GM18861 (cell line): ENCODE data around the gene CTDSP2.
"Not testable (repeated sequence)": the region's sequence is repeated elsewhere in the genome, so short reads cannot be mapped to it uniquely, and the experiment has no call there.

Experiments
- ATAC-seq: cut with Tn5 transposase; IDR thresholded peaks from one replicate; pipeline ENCODE4 v1.9.1; 2021; ENCODE audit not compliant: unreplicated experiment

The CTDSP2 gene

DNA sequence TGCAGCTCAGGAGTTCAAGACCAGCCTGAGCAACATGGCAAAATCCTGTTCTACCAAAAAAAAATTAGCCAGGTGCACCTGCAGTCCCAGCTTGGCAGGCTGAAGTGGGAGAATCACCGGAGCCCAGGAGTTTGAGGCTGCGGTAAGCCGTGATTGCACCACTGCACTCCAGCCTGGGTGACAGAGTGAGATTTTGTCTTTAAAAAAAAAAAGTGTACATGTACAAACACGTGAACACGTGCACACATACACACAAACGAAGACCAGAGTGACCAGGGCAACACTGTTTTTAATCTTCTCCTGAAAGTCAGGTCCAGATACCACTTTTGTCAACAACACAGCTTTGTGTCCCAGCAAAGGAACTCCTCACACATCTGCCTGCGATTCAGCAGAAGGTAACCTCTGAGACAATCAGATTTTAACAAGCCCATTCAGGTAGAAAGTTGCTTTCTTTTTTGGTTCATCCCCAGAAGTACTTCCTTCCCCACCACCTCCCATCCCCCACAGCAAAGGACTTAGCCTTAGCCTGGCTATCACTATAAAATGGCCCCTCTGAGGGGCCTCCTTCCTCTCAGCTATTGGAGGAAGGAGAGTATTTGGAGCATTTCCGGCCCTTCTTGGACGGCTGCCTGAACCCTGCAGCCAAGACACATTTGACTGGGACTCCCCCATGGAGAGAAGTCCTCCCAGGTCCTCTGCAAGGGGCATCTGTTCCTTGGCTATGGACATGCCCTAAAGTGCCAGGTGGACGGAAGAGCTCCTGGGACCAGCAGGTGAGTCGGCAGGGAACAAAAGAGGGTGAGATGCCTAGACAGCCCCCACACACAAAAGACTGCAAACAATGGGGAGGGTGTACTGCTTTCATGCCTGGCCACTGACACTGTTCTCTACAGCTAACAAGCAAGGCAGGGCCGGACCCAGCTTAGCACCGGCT lies 9.8 kb downstream of the CTDSP2 start:
- ATAC-seq: peak; percentile 44

DNA sequence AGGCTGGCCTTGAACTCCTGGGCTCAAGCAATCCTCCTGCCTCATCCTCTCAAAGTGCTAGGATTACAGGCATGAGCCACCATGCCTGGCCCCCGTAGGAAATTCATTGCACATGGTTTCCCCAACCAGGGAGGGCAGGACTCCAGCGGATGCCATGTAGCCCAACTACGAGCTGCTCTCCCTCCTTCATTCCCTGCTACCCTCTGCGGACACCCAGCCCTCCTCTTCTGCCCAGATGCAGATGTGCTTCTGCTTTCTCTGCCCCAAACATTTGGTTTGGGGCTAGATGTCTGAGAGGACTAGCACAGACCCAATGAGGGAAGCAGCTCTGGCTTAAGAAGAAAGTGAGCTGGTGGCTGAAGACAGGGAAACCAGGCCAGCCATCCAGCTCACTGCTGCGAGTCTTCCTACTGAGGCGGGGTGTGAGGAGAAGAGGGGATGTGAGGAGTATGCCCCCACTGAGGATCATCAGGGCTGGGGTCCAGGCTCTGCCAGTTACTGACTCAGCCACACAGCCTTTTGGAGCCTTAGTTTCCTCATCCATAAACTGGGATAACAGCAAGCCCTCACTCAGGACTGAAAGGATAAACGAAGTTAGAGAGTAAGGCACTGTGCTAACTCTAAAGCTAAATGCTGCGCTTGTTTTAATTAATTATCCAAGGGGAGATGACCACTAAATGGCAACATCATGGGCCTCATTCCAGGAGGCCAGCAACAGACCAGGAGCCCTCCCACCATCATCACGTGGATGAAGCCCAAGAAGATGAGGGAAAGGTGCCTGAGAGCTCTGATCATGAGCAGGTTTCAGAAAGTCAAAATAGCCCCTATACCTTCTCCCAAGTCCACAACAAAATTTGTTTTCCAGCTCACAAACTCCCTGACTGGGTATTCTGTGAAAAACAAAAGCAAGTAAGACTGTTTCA lies 10.9 kb downstream of the CTDSP2 start:
- ATAC-seq: no peak

- ATAC-seq: no peak
These were observed 12.2 kb downstream of the CTDSP2 start for GRCh38 chr12:57834086-57834876.

- ATAC-seq: no peak
These were observed 12.9 kb downstream of the CTDSP2 start for GRCh38 chr12:57833672-57834071.

DNA sequence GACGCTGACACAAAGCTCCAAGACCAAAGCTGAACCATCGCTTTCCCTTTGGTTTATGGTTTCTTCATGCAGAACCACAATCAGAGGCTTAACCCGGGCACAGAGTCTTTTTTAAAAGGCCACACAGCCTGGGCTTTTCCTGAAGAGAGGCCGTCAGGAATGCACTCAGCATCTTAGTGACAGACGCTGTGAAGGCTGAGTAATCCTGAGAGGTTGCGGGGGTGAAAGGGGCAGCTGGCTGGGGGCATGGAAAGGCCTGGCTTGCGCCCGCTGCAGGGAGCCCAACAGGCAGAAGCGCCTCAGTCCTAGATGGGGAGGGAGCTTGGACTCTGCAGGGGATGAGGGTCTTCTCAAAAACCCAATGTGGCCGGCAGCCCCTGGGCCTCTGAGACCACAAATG lies 13.6 kb downstream of the CTDSP2 start:
- ATAC-seq: no peak

GRCh38 chr12:57830393-57830792 lies 16.1 kb downstream of the CTDSP2 start:
- ATAC-seq: no peak

- no peak for ATAC-seq
These were observed 17.3 kb downstream of the CTDSP2 start for GRCh38 chr12:57829025-57829777.

GRCh38 chr12:57826966-57827365 lies 19.6 kb downstream of the CTDSP2 start:
- ATAC-seq: no peak

- ATAC-seq: no peak
These were observed 20.1 kb downstream of the CTDSP2 start for GRCh38 chr12:57826400-57826799.

DNA sequence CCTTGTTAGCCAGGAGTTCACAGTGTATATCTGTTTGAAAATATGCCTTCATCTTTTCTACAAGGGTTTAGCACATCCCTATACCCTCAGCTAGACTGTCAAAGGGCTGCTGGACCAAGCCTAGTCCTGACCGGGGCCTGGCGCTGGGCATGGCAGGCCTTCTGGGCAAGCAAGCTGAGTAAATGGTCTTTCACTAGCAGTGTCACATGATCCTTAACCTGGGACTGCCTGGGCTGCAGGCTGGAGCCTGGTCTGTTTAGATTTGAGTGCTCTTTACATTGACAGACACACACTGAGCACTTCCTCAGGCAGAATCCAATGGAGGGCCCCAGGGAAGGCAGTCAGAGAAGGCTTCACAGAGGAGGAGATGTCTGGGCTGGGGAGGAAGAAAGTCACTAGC lies 21.1 kb downstream of the CTDSP2 start:
- no peak for ATAC-seq

DNA sequence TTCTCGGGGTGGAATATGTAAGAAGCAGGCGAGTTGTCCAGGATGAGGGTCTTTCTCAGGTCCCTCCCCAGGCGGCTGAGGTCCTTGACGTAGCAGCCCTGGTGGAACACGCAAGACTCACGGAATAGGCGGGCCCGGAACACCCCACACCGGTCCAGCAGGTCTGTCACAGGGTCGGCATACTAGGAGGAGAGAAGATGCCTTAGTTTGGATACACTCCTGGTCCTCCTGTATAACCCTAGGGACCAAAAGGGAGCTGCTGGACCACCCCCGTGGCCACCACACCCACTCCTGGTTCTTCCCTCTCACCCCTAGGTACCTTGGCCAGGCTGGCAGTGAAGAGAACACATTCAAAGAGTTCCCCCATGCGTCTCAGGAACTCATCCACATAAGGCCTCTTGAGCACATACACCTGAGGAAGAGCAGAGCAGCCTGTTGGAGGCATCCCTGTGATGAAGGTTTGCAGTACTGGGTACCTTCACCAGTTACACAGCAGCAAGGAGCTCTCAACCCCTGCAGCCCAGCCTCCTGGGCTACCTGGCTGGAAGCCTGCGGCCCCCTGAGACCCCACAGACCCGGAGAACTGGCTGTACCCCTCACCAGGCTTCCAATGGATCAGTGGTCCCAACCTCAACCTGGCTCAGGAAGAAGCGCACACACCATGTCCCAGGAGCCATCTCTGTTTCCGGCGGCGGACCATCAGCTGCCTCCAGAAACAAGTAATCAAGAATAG lies 22.5 kb downstream of the CTDSP2 start:
- no peak for ATAC-seq

GRCh38 chr12:57823131-57823907 lies 23.2 kb downstream of the CTDSP2 start:
- ATAC-seq: no peak

GRCh38 chr12:57822392-57823130 lies 24.0 kb downstream of the CTDSP2 start:
- ATAC-seq: no peak

GRCh38 chr12:57821474-57822214 lies 24.9 kb downstream of the CTDSP2 start:
- ATAC-seq: no peak

DNA sequence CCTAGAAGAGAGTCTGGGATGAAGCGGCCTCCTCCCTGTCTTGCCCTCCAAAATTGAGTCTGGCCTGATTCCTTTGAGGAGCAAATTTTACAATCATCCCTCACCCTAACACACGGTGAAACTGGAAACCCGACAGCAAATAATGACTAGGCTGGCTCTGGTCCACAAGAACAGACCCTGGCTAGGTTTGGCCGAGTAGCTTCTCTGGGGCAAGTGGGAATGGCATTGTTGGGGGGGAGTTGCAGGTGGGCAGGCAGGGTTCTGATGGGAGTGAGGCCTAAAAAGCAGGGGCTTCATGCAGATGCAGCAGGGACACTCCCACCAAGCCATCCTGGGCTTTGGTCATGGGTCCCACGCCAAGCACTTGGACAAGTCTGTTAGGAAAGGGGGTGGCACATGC lies 25.5 kb downstream of the CTDSP2 start:
- ATAC-seq: not testable (repeated sequence)

GRCh38 chr12:57820119-57820518 lies 26.4 kb downstream of the CTDSP2 start:
- ATAC-seq: not testable (repeated sequence)

DNA sequence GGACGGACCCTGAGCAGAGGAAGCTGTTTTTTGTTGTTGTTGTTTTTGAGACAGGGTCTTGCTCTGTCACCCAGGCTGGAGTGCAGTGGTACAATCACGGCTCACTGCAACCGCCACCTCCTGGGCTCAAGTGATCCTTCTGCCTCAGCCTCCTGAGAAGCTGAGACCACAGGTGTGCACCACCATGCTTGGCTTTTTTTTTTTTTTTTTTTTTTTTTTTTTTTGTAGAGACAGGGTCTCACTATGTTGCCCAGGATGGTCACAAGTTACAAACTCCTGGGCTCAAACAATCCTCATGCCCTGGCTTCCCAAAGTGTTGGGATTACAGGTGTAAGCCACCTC lies 28.6 kb downstream of the CTDSP2 start:
- ATAC-seq: not testable (repeated sequence)
